MM.1S (cell line): ENCODE measurements around the gene DDX4.

Experiments
- EZH2 ChIP-seq: fragments of 300-600 bp; sonication (generic); optimal IDR thresholded peaks from 2 replicates; pipeline ENCODE3; 2017; ENCODE audit warnings: low read depth, mild to moderate bottlenecking, antibody characterized with exemption, low read length, mixed read lengths
- EZH2phosphoT487 ChIP-seq: fragments of 300-600 bp; sonication (generic); IDR thresholded peaks from 2 replicates; pipeline ENCODE4 v1.6.1; 2018; ENCODE audit warnings: antibody characterized with exemption, low read length
- TF ChIP-seq, protein P1 (sequence below): fragments of 300-600 bp; sonication (generic); IDR thresholded peaks from 2 replicates; pipeline ENCODE4 v1.5.1; 2016; ENCODE audit warnings: antibody characterized with exemption, low read length, mixed read lengths

DNA sequence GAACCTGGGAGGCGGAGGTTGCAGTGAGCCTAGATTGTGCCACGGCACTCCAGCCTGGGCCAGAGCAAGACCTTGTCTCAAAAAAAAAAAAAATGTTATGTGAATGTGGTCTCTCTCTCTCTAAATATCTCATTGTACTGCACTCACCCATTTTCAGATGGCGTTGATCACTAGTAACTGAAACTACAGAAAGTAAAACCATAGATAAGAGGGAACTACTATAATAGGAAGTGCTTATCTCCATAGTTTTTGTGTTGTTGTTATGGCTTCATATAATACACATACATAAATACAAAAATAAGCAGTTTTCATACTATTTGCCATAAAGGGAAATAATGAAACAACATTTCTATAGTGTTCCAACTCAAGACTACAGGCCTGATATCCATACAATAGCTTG lies 122.4 kb downstream of the DDX4 start:
- TF ChIP-seq EZH2phosphoT487 = no peak
- TF ChIP-seq EZH2 = no peak
- TF ChIP-seq, protein P1, sequence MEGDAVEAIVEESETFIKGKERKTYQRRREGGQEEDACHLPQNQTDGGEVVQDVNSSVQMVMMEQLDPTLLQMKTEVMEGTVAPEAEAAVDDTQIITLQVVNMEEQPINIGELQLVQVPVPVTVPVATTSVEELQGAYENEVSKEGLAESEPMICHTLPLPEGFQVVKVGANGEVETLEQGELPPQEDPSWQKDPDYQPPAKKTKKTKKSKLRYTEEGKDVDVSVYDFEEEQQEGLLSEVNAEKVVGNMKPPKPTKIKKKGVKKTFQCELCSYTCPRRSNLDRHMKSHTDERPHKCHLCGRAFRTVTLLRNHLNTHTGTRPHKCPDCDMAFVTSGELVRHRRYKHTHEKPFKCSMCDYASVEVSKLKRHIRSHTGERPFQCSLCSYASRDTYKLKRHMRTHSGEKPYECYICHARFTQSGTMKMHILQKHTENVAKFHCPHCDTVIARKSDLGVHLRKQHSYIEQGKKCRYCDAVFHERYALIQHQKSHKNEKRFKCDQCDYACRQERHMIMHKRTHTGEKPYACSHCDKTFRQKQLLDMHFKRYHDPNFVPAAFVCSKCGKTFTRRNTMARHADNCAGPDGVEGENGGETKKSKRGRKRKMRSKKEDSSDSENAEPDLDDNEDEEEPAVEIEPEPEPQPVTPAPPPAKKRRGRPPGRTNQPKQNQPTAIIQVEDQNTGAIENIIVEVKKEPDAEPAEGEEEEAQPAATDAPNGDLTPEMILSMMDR = no peak
